DND-41 (cell line): ENCODE data around the gene DCTD.

ENCODE experiments used
- CTCF ChIP-seq: IDR thresholded peaks from 2 replicates; pipeline ENCODE4 v1.5.1; 2012; ENCODE audit warnings: borderline replicate concordance, low read length, moderate library complexity, mild to moderate bottlenecking; ENCODE audit not compliant: poor library complexity, severe bottlenecking; ENCODE audit errors: extremely low read depth
- EZH2 ChIP-seq: IDR thresholded peaks from 3 replicates; pipeline ENCODE4 v1.6.1; 2012; ENCODE audit warnings: borderline replicate concordance, low read depth, mild to moderate bottlenecking, moderate library complexity, low read length, inconsistent platforms; ENCODE audit not compliant: severe bottlenecking

- TF ChIP-seq CTCF (no peak), EZH2 (no peak)
Measured at GRCh38 chr4:182918791-182919302, 1.7 kb upstream of the DCTD start.
